Gastrocnemius medialis (tissue), 4 donors: ENCODE results near the gene SERINC5.

Experiments used
- CTCF ChIP-seq, 5 experiments: fragments of 450-650 bp in 3 of 5; fragments of 200-600 bp in 2 of 5; sonication (generic) in 2 of 5; IDR thresholded peaks in 4 of 5; conservative IDR thresholded peaks in 1 of 5; 1 replicate in 4 of 5; 2 replicates in 1 of 5; pipeline ENCODE4 v1.5.1; 2016 to 2019; ENCODE audit warnings: antibody characterized with exemption in 5 of 5, mild to moderate bottlenecking in 3 of 5, moderate library complexity in 3 of 5
- POLR2A ChIP-seq, 2 donors: fragments of 450-650 bp; IDR thresholded peaks; one replicate each; pipeline ENCODE4 v1.6.1; 2017; ENCODE audit warnings: antibody characterized with exemption in 2 of 2, mild to moderate bottlenecking in 2 of 2, moderate library complexity in 2 of 2

GRCh38 chr5:80288177-80288576 is 32.3 kb upstream of the SERINC5 start:
- TF ChIP-seq CTCF (IDR thresholded peaks at IDR 0.05 in 4 of 5, conservative IDR thresholded peaks at IDR 0.05 in 1 of 5) = no peak
- no peak for TF ChIP-seq POLR2A (IDR thresholded peaks at IDR 0.05)
